ENCODE results near the gene CPE.

CPE gene

DNA sequence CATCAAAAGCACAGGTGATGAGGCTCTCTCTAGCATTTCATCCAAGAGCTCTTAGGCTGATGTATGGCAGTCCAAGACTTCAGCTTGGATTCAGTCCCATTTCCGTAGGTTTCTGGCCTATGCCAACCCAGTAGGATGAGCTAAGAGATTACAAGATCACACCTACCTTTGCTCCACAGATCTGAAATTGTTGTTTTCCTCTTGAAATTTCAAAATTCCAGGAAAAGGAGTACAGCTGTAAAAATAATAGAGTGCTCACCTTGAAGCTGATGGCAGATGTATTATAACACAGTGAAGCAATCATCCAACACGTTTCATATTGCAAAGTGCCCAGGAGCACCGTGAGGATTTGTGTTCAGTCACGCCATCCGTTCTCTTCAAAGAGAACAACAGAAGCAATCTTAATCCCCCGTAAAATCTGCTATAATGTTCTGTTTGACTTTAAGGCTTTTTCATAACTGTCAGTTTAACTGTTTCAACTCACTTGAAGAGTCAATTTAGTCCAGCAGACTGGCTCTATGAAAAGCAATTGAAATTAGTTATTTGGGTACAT is 137.5 kb downstream of the CPE start:
- no peak for TF ChIP-seq CTCF (IDR thresholded peaks at IDR 0.05; ENCODE audit: low read depth, low read length)

GRCh38 chr4:165517216-165517615 is 138.4 kb downstream of the CPE start:
- no peaks in the 10 kb centered on the region for H3K9me3 ChIP-seq (ENCODE audit: severe bottlenecking)
- no peak overlapping the region for H3K4me3 ChIP-seq (ENCODE audit: low read depth, low read length)
- H3K27me3 ChIP-seq (ENCODE audit: insufficient read depth, low read depth, severe bottlenecking): no peaks in the 10 kb centered on the region
- no peak for DNase-seq
- no peak for TF ChIP-seq CTCF (IDR thresholded peaks at IDR 0.05; ENCODE audit: low read depth, low read length)
- no peaks in the 10 kb centered on the region for H3K36me3 ChIP-seq
- H3K27ac ChIP-seq: no peak overlapping the region

More for the DNA sequence above, 137.5 kb downstream of the CPE start:
- H3K27ac ChIP-seq: no peak overlapping the region
- H3K4me3 ChIP-seq (ENCODE audit: low read depth, low read length): no peak overlapping the region
- H3K9me3 ChIP-seq (ENCODE audit: severe bottlenecking): no peaks in the 10 kb centered on the region
- no peak for DNase-seq
- no peaks in the 10 kb centered on the region for H3K27me3 ChIP-seq (ENCODE audit: insufficient read depth, low read depth, severe bottlenecking)
- H3K36me3 ChIP-seq: no peaks in the 10 kb centered on the region

DNA sequence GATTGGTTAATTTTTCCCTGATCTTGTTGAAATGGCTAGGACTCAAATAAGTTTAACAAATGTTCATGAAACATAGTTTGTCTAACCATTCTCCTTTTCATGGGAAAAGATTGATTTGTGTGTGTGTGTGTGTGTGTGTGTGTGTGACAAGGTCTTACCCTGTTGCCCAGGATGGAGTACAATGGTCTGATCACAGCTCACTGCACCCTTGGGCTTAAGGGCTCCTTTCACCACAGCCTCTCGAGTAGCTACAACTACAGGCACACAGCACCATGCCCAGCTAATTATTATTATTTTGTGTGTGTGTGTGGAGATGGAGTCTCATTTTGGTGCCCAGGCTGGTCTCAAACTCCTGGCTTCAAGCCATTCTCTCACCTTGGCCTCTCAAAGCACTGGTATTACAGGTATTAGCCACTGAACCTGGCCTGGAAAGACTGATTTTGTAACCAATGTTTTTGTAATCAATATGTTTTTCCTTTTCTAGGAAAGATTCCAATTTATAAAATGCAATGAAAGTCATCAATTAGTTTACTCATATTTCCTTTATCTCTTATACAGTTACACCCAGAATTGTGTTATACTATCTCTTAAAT is 139.3 kb downstream of the CPE start:
- TF ChIP-seq CTCF (IDR thresholded peaks at IDR 0.05; ENCODE audit: low read depth, low read length): no peak
- no peaks in the 10 kb centered on the region for H3K36me3 ChIP-seq
- H3K4me3 ChIP-seq (ENCODE audit: low read depth, low read length): no peak overlapping the region
- H3K9me3 ChIP-seq (ENCODE audit: severe bottlenecking): no peaks in the 10 kb centered on the region
- DNase-seq: no peak
- no peak overlapping the region for H3K27ac ChIP-seq
- H3K27me3 ChIP-seq (ENCODE audit: insufficient read depth, low read depth, severe bottlenecking): no peaks in the 10 kb centered on the region

GRCh38 chr4:165518686-165519085 is 139.9 kb downstream of the CPE start:
- no peaks in the 10 kb centered on the region for H3K27me3 ChIP-seq (ENCODE audit: insufficient read depth, low read depth, severe bottlenecking)
- H3K4me3 ChIP-seq (ENCODE audit: low read depth, low read length): no peak overlapping the region
- H3K9me3 ChIP-seq (ENCODE audit: severe bottlenecking): no peaks in the 10 kb centered on the region
- no peaks in the 10 kb centered on the region for H3K36me3 ChIP-seq
- TF ChIP-seq CTCF (IDR thresholded peaks at IDR 0.05; ENCODE audit: low read depth, low read length): no peak
- DNase-seq: no peak
- H3K27ac ChIP-seq: no peak overlapping the region

GRCh38 chr4:165519591-165519990 is 140.8 kb downstream of the CPE start:
- no peak overlapping the region for H3K27ac ChIP-seq
- DNase-seq: no peak
- no peaks in the 10 kb centered on the region for H3K27me3 ChIP-seq (ENCODE audit: insufficient read depth, low read depth, severe bottlenecking)
- H3K36me3 ChIP-seq: no peaks in the 10 kb centered on the region
- TF ChIP-seq CTCF (IDR thresholded peaks at IDR 0.05; ENCODE audit: low read depth, low read length): no peak
- H3K4me3 ChIP-seq (ENCODE audit: low read depth, low read length): no peak overlapping the region
- H3K9me3 ChIP-seq (ENCODE audit: severe bottlenecking): no peaks in the 10 kb centered on the region

- Histone ChIP-seq H3K9me3 (ENCODE audit: severe bottlenecking) (no peaks in the 10 kb centered on the region), H3K27ac (no peak overlapping the region), H3K4me3 (ENCODE audit: low read depth, low read length) (no peak overlapping the region), H3K36me3 (no peaks in the 10 kb centered on the region), H3K27me3 (ENCODE audit: insufficient read depth, low read depth, severe bottlenecking) (no peaks in the 10 kb centered on the region)
- DNase-seq: no peak
- no peak for TF ChIP-seq CTCF (IDR thresholded peaks at IDR 0.05; ENCODE audit: low read depth, low read length)
Observed at GRCh38 chr4:165520086-165520485, 141.3 kb downstream of the CPE start.

Data from WERI-Rb-1 (cell line).